Suprapubic skin (tissue), 4 donors: Measurements from ENCODE around the gene PITX1. TPM values are rescaled to one million over a fixed set of nuclear protein-coding genes. Genes with fewer than 3 reads are reported as not detected.

ENCODE experiments used
- DNase-seq, 2 donors: peaks; one replicate each; pipeline ENCODE4 v3.0.0-alpha.2; 2019; ENCODE audit warnings: low spot score in 2 of 2
- H3K27ac ChIP-seq: fragments of 200-600 bp; sonication (generic); one replicate; pipeline ENCODE4 v1.5.1; 2019
- H3K27me3 ChIP-seq: fragments of 200-600 bp; sonication (generic); one replicate; pipeline ENCODE4 v1.5.1; 2019
- H3K36me3 ChIP-seq: fragments of 200-600 bp; sonication (generic); one replicate; pipeline ENCODE4 v1.5.1; 2019
- H3K4me1 ChIP-seq: fragments of 200-600 bp; sonication (generic); one replicate; pipeline ENCODE4 v1.5.1; 2019
- H3K4me3 ChIP-seq: fragments of 200-600 bp; sonication (generic); one replicate; pipeline ENCODE4 v1.5.1; 2019; ENCODE audit warnings: mild to moderate bottlenecking
- H3K9me3 ChIP-seq: fragments of 200-600 bp; sonication (generic); one replicate; pipeline ENCODE4 v1.5.1; 2019
- CTCF ChIP-seq, 2 donors: fragments of 200-600 bp in 1 of 2; fragments of 450-650 bp in 1 of 2; sonication (generic) in 1 of 2; IDR thresholded peaks; one replicate each; pipeline ENCODE4 v1.5.1; 2016 to 2019; ENCODE audit warnings: antibody characterized with exemption in 2 of 2, mild to moderate bottlenecking in 1 of 2, moderate library complexity in 1 of 2
- EP300 ChIP-seq: sonication (generic); formaldehyde crosslinking; IDR thresholded peaks from one replicate; pipeline ENCODE4 v1.6.1; 2017; ENCODE audit warnings: antibody characterized with exemption
- POLR2A ChIP-seq, 2 donors: fragments of 450-650 bp; IDR thresholded peaks; one replicate each; pipeline ENCODE4 v1.6.1; 2017; ENCODE audit warnings: antibody characterized with exemption in 2 of 2, mild to moderate bottlenecking in 2 of 2, moderate library complexity in 2 of 2
- POLR2AphosphoS5 ChIP-seq, 3 donors: sonication (generic); formaldehyde crosslinking; IDR thresholded peaks; one replicate each; pipeline ENCODE4 v1.6.1; 2017; ENCODE audit warnings: antibody characterized with exemption in 3 of 3
- WGBS: methylation state at CpG from one replicate; pipeline ENCODE4 v1.1.5; 2018; 5-methylcytosine and 5-hydroxymethylcytosine counted together
- total RNA-seq, 4 donors: library from RNA; depleted of rRNA; stranded (reverse); fragments of >200 nt; gene quantifications; one replicate each; pipeline ENCODE4 v1.1.0, GENCODE V29; 2016

Gene PITX1
- total RNA-seq, 4 donors from 2014 or later, result 0.64 to 2.4 (median 1.4) TPM

GRCh38 chr5:135024956-135025729 is 8.9 kb downstream of the PITX1 start:
- H3K36me3 ChIP-seq, result no peaks in the 10 kb centered on the region
- no peak overlapping the region for H3K4me3 ChIP-seq
- H3K27me3 ChIP-seq, result peaks cover 51% of the 10 kb centered on the region
- H3K4me1 ChIP-seq, result peaks cover under 1% of the 10 kb centered on the region
- no peak overlapping the region for H3K27ac ChIP-seq
- no peaks in the 10 kb centered on the region for H3K9me3 ChIP-seq
- TF ChIP-seq POLR2AphosphoS5 (IDR thresholded peaks at IDR 0.05), result no peak
- TF ChIP-seq CTCF (IDR thresholded peaks at IDR 0.05), result no peak
- no peak for TF ChIP-seq POLR2A (IDR thresholded peaks at IDR 0.05)
- TF ChIP-seq EP300, result no peak
- peak in 1 of 2 donors; percentile 37 for DNase-seq
- WGBS, result 83% methylated on average over 10 of the region's 11 CpGs

- Histone ChIP-seq H3K27ac (no peak overlapping the region), H3K4me1 (no peaks in the 10 kb centered on the region), H3K9me3 (no peaks in the 10 kb centered on the region), H3K4me3 (no peak overlapping the region), H3K27me3 (peaks cover 5% of the 10 kb centered on the region), H3K36me3 (no peaks in the 10 kb centered on the region)
- TF ChIP-seq POLR2A (IDR thresholded peaks at IDR 0.05) (no peak), CTCF (IDR thresholded peaks at IDR 0.05) (no peak), POLR2AphosphoS5 (IDR thresholded peaks at IDR 0.05) (no peak), EP300 (no peak)
- peak in 1 of 2 donors; percentile 45 for DNase-seq
- WGBS, result 80% methylated on average over 16 of the region's 16 CpGs
These were observed 13.7 kb downstream of the PITX1 start for GRCh38 chr5:135020111-135020895.

- peaks cover 5% of the 10 kb centered on the region for H3K27me3 ChIP-seq
- peaks cover 6% of the 10 kb centered on the region for H3K4me1 ChIP-seq
- H3K27ac ChIP-seq, result no peak overlapping the region
- WGBS, result 90% methylated on average over 5 of the region's 5 CpGs
- no peak overlapping the region for H3K4me3 ChIP-seq
- no peak for TF ChIP-seq CTCF (IDR thresholded peaks at IDR 0.05)
- no peak for TF ChIP-seq POLR2A (IDR thresholded peaks at IDR 0.05)
- TF ChIP-seq POLR2AphosphoS5 (IDR thresholded peaks at IDR 0.05), result no peak
- TF ChIP-seq EP300, result no peak
- H3K36me3 ChIP-seq, result no peaks in the 10 kb centered on the region
- peak; percentile 32 to 41 for DNase-seq
- H3K9me3 ChIP-seq, result no peaks in the 10 kb centered on the region
These were observed 14.7 kb downstream of the PITX1 start for GRCh38 chr5:135019314-135019713.

GRCh38 chr5:135018457-135018856 is 15.6 kb downstream of the PITX1 start:
- DNase-seq, result peak; percentile 31 to 52
- Histone ChIP-seq H3K9me3 (no peaks in the 10 kb centered on the region), H3K4me3 (no peak overlapping the region), H3K27me3 (peaks cover 5% of the 10 kb centered on the region), H3K4me1 (peaks cover 8% of the 10 kb centered on the region), H3K36me3 (no peaks in the 10 kb centered on the region), H3K27ac (no peak overlapping the region)
- 89% methylated on average over 4 of the region's 4 CpGs for WGBS
- TF ChIP-seq CTCF (IDR thresholded peaks at IDR 0.05), result no peak
- TF ChIP-seq EP300, result no peak
- TF ChIP-seq POLR2AphosphoS5 (IDR thresholded peaks at IDR 0.05), result no peak
- TF ChIP-seq POLR2A (IDR thresholded peaks at IDR 0.05), result no peak

- DNase-seq, result peak; percentile 26 to 69
- Histone ChIP-seq H3K36me3 (no peaks in the 10 kb centered on the region), H3K9me3 (no peaks in the 10 kb centered on the region), H3K4me3 (no peak overlapping the region), H3K27ac (no peak overlapping the region), H3K27me3 (no peaks in the 10 kb centered on the region), H3K4me1 (peaks cover 8% of the 10 kb centered on the region)
- 59% methylated on average over 11 of the region's 11 CpGs for WGBS
- TF ChIP-seq EP300 (no peak), POLR2AphosphoS5 (IDR thresholded peaks at IDR 0.05) (no peak), POLR2A (IDR thresholded peaks at IDR 0.05) (no peak), CTCF (IDR thresholded peaks at IDR 0.05) (no peak)
These were observed 17.2 kb downstream of the PITX1 start for GRCh38 chr5:135016861-135017290.
